ENCODE results near the gene MYBPC1.

MYBPC1 gene

DNA sequence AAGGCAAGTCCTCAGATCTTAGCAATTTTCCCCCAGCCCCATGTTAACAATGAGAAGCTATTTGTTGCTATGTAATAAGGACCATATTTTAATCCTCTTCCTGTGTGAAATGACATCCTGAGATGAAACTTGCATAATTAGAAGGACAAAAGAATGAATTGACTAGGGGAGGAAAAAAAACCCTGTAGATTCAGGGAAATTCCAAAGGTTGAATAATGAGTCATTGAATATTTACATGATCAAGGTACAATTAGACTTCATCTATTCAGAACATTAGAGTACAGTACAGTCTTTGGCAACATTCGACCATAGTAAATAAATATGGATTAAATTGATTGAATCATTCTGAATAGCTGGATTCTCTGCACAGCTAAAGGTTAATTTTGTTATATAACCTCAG, 9.4 kb downstream of the MYBPC1 start:
- no peak for DNase-seq

DNA sequence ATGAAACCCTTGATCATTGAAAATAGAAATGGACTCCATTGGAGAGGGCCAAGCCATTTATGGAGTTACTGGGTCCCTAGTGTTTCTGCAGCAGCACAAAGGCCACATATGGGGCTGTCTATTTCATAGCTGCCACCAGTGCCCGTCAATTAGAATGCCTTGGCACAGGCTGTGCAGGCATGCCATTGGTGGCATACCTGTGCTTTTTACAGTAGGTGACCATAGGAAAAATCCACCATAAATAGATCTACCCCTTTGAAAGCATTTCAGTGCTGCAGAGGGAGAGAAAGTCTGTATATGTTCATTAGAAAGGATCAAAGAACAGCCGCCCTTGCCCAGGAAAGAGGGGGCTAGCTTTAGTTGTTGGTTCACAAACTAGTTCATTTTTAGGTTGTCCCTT, 13.1 kb downstream of the MYBPC1 start:
- DNase-seq = no peak

DNA sequence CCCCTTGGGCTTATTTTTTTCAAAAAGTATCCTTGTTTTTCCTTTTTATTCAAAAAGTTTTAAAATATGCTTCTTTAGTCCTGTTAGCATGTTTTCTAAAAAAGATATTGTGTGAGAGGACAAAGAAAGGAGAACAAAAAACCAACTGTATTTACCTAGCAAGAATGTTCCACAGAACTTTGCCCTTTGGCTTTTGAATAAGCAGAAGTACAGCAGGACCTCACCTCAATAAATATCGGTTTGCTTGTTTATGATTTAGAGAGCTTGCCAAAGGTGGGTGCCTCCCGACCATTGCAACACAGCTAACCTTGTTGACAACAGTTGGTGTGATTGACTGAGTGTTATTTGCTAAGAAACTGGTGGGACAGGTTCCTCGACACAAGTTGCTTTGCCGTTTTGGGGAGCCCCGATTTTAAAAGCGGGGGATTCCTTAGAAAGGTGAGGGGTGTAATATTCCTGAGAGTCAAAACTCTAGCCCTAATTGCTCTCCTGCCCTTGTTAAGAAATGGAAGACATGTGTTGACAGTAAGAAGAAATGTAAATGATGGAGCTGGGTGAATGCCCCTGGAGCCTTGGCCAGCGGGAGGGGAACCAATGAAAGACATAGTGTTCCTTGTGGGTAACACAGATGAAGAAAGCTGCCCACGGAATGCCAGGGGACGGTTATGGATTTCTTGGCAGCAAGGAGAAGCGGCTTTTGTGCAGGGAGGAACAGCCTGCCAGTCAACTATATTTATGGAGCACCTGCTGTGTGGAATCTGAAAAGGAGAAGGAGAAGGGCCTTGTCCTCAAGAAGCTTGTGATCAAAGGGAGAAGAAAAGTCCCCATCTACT, 13.7 kb downstream of the MYBPC1 start:
- DNase-seq = no peak

DNA sequence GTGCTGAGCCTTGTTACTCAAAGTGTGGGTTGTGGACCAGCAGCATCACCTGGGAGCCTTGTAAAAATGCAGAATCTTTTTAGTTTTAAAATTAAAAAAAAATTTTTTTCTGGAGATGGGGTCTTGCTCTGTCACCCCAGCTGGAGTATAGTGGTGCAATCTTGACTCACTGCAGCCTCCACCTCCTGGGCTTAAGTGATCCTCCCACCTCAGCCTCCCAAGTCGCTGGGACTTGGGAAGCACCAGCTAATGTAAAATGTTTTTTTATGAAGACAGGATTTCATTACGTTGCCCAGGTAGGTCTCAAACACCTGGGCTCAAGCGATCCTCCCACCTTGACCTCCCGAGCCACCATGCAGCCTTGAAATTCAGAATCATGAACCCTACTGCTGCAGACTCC, 14.4 kb downstream of the MYBPC1 start:
- DNase-seq = no peak

DNA sequence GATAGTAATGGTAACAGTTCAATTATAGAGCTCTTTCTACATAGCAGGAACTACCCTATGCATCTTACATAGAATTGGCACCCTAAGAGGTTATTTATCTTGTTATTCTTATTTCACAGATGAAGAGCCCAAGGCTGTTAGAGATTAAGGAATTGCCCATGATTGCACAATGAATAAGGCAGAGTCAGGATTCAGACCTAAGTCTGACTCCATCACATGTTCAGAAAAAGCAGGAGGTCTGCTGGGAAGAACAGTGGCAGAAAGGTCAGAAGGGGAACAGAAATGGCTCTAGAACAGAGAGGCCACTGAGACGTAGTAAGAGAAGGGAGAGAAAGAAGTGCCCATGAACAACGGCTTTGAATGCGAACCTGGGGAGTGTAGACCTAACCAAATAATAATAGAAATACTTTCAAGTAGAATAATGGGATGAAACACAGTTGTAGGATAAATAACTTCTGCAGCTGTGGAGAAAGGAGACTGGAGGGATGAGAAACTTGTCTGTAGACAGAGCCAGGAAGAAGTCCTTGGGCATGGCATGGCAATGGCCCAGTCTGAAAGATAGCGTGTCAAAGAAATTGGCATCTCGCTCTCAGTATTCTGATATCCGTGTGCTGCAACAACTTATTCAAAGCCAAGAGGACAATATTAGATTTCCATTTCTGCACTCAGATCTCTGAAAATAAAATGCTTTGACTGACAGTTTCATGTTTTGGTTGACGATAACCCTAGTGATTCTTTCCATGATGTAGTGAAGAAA, 17.6 kb downstream of the MYBPC1 start:
- no peak for DNase-seq

DNA sequence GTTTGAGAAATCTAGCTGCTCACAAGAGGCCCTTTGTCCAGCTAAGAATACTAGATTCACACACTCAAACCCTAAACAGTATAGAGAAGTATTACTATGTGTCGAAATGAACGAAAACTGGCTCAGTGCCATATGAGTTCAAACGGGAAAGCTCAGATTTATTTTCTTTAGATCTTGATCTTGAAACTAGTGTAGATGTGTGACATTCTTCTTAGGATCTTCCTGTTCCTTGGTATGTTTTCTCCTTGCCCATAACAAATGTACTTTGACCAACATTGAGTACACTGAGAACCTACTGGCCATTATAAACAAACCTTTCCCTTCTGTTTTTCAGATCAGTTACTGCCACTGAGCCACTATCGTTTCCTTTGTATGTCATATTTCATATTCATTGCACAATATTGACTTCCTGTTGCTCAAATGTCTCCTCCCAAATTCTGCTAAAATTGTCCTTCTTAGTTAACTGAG, 21.3 kb downstream of the MYBPC1 start:
- no peak for DNase-seq

DNA sequence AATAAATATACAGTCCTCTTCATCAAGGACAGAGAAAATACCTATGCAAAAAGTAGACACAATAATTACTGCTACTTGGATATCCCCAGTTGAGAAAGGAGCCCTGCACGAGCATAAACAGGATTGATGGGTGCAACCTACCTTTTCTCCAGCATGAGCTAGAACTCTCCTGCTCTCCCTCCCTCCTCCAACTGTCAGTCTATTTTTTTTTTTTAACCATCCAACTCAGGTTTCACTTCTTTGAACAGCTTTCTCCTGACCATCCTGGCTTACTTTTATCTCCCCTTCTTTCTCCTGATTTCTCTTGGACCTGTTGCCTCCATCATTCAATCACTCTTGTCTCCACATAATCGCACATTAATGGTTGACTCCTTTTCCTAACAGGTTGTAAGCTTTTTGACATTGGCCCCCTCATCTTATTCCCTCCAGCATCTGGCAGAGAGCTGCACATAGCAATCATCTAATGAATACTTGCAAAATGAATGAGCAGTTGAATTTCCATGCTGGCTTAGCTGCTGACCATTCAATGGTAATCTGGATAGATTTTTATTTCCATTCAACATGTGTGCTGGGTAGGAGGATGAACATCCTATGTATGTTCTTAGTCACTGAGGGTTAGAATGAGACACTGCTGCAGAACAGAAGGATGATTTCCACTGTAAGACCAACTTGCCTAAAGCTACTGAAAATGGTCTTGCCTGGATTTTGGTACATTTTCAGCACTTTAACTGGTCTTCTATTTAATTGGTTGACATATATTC, 24.4 kb downstream of the MYBPC1 start:
- DNase-seq = no peak

DNA sequence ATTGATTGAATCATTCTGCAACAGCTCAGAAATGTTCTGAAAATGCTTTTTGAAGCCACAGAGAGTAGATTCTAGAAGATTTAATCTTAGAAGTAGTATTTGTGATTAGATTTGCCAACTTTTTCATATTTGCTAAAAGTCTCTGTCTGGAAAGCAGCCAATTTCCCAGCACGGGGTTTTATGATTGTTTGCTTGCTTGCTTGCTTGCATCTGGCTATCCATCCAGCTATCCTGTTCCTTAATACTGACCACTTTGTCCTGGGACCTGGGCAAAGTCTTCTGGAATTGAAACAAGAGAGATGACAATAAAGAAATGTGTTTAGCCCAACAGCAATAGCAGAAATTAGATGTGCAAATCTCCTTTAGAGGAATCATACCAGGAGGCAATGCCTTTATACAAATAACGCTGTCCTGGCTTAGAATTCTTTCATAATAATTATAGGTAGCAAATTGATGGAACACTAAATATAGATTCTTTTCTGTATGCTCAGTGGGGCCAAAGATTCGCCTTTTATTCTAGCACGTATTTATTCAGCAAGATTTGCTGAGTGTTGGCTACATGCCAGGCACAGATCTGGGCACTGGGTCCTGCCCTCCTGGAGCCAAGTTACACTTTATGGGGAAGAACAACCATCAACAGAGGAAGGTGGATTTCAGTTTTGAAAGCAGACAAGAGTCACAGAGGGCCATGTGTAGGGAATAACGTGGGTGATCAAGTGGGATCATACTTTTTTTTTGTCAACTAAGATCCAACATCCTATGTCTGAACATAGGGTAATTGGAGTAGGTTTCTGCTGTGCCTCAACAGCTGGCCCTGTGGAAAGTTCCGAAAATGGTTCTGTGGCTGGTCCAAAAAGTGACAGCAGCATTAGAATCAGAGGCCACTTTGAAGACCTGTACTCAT, 25.3 kb downstream of the MYBPC1 start:
- no peak for DNase-seq

DNA sequence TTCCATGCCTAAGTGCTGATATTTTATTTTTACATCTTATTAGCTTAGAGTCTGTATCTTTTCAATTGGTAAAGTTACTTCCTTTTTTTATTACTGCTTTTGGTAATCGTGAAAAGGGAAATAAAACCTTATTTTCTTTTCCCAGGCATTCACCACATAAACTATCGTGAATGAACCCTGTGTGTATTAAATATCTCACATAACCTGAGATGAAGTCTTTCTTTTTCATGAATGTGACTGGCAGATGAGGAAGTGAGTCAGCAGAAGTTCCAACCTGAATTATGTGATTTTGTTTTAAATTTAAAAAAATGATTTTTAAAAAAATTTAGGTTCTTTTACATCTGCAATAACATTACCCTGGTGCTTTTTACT, 26.0 kb downstream of the MYBPC1 start:
- DNase-seq = no peak

DNA sequence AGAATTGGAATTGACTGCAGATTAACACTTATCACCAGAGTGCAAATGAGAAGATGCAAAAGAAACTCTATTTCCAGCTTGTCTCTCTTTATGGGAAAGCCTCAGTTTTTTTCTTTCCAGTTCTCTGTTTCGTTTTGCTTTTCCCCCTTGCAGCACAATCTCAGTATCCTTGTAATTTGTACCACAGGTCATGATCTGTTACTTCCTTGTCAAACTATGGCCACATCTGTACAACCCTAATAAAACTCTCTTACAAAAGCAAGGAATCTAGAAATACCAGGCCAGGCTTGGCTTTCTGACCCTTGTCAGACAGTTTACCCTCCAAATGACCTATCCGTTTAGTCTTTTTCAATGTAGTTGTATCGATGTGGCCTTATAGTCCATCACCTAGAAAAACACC, 33.9 kb downstream of the MYBPC1 start:
- DNase-seq = no peak

DNA sequence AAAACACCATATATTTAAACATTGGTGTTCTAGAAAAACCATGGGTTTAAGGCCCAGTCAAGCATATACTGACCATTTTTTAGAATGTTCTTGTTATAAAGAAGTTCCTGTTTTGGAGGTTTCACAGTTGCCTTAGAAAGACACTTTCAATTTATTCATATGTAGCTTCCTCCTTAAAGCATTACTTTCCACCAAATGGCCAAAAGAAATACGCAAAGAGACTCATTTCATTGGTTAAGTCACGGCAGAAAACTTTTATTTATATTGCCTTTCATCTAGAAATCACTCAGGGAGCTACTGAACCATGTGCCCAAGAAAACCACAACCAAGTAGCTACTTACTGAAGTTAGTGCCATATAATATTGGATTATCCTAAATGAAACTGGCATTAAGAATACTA, 40.0 kb downstream of the MYBPC1 start:
- DNase-seq = no peak

DNA sequence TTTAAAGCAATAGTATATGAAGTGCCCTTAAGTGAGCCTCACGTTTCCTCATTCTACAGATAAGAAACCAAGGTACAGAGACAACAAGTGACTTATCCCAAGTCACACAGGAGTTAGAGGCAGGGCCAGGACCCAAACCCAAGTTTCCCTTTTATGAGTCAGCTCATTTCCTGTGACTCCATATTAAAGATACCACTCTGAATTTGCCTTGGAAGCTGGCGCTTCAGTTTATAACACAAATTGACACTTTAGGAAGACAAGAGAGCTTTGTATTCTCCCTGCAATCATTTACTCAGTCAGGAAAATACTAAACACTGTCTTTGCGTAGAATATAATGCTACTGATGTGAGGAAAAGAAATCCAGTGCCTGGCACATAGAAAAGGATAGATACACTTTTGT, 43.2 kb downstream of the MYBPC1 start:
- DNase-seq = no peak

DNA sequence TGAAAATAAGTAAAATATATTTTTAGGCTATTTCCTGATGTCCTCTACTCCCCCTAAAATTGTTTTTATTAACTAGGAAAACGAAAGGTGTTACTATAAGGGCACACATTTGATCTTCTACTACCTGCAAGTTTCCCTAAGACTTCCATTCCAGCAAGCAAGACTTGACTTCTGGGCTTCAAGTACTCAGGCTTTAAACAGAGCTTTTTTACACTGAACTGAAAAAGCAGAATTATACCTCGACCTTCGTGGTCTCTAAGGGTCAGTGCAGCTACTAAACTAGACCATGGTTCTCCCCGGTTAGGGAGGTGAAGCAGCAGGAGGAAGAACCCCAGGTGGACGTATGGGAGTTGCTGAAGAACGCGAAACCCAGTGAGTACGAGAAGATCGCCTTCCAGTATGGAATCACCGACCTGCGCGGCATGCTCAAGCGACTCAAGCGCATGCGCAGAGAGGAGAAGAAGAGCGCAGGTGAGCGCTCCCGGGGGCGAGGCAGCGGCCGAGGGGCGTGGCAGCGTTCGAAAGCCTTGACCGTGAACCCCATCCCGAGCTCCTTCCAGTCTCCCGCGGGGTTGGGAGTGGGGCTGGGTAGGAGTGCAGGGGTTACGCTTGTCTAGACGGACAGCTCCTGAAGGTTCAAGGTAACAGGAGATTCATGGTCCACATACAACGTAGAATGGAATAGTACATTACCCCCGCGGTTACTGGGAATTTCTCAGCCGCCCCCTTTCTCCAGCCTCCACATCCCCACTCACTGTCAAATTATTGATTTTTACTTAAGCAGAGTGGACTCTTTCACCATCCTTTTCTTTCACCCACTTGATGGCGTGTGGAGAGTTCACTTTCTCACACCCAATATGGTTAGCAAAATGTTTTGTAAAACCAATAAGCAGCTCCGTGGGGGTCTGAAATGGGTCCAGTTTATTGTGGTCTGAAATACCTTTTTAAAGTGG, 47.6 kb downstream of the MYBPC1 start:
- DNase-seq = no peak

DNA sequence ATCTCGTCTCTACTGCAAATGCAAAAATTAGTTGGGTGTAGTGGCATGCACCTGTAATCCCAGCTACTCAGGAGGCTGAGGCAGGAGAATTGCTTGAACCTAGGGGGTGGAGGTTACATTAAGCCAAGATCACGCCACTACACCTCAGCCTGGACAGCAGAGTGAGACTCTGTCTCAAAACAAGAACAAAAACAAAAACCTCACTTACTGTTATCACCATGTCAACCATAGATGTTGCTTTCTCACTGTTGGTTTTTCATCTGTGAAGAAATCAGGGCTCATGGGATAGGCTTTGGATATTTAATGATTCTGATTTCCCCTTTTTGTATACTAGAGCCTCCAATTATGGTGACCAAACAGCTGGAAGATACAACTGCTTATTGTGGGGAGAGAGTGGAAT, 52.9 kb downstream of the MYBPC1 start:
- DNase-seq = no peak

DNA sequence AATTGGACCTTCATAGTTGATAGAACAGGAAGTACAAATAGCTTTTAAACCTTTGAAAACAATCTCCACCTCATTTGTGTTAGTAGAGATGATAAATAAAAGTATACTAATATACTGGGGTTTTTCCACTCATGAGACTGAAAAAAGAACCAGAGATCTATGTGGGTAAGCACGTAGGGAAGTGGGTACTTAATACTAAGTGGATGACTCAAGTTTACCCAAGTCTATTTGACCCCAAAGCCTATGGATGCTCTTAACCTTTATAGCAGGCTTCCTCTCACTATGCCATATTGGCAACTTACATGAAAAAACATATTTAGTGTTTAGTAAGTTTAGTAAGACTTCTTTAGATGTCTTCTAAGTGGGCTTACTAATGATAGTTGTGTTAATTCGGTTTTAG, 53.4 kb downstream of the MYBPC1 start:
- DNase-seq = no peak

DNA sequence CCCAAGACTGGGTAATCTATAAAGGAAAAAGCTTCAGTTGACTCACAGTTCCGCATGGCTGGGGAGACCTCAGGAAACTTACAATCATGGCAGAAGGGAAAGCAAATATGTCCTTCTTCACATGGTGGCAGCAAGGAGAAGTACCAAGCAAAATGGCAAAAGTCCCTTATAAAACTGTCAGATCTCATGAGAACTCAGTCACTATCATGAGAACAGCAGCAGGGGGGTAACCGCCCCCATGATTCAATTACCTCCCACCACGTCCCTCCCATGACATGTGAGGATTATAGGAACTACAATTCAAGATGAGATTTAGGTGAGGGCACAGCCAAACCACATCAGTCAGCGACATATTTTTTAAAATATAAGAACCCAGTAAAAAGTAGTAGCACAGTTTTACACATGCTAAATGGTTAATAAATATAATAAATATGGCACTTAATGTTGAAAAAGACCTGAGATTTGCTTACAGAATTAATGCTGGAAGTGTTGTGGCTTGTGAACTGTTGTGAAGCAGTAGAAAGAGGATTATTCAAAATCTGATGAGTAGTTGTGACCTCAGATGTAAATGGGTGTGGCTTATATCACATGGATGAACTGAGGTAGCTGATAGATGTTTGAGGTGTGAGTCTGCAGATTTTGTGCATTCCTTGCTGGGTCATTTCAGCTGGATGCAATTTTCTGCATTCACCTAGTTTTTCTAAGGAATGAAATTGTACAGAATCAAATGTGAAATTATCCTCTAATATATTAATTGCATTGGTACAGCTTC, 55.8 kb downstream of the MYBPC1 start:
- DNase-seq = no peak

DNA sequence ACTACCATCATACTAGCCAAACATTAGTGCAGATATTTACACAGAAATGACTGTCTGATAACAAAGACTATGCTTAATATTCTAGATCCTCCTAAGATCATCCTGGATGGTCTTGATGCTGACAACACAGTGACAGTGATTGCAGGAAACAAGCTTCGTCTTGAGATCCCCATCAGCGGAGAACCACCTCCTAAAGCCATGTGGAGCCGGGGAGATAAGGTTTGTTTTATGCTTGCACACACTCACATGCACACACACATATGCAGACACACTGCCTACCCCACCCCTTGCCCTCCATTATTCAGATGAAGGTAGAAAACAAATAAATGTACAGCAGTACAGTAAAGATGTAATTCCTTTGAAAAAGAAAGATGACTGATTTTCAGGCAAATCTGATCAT, 58.3 kb downstream of the MYBPC1 start:
- DNase-seq = no peak

DNA sequence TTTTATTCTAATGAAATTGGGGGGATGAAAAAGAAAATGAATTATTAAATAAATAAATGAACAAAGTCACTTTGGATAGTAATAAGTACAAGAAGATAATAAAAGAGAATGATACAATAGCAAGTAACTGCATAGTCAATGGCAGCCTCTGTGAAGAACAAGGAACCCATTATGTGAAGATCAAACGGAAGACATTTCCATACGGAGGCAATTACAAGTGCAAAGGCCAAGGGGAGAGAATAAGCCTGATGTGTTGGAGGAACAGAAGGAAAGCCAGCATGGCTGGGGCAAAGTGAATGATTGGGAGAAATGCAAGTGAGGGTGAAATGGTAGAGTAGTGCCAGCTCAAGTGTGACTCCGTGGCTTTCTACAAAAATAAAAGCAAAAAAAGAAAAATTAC, 58.7 kb downstream of the MYBPC1 start:
- no peak for DNase-seq

DNA sequence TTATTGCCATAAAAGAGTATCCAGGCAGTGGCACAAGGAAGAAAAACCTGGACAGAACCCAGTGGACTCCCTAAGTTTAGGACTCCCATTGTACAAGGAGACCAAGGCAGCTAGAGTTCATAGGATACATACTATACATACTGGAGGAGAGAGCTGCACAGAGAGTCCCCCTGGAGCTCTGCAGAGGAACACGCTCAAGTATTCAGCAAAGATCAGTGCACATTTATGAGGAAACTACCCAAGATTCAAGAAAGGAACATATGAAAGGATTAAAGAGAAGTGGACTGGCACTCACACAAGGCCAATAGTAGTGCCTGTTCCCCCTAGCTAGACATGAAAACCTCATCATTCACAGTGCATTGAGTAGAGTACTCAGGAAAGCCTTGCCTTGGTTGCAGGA, 59.7 kb downstream of the MYBPC1 start:
- no peak for DNase-seq

DNA sequence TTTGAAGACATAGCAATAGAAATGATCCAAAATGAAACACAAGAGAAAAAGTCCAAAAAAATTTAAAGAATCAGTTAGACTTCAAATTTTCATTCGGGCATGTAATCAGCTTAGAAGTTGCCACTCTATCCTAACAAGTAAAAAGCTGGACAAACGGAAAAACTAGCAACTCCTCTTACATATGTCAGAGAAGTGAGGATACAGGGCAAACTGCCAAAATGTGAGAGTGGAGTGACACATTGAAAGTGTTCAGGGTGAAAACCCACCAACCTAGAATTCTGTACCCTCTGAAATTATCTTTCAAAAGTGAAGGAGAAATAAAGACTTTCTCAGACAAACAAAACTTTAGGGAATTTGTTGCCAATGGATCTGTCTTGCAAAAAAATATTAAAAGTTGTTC, 60.6 kb downstream of the MYBPC1 start:
- no peak for DNase-seq

All from fibroblast of skin of back (primary cell).